Stromal cell of bone marrow (primary cell): ENCODE data around the gene RPS6KL1.

Experiments
- DNase-seq: peaks from one replicate; pipeline ENCODE4 v3.0.0-alpha.2; 2012; ENCODE audit warnings: low read depth

Gene RPS6KL1, protein sequence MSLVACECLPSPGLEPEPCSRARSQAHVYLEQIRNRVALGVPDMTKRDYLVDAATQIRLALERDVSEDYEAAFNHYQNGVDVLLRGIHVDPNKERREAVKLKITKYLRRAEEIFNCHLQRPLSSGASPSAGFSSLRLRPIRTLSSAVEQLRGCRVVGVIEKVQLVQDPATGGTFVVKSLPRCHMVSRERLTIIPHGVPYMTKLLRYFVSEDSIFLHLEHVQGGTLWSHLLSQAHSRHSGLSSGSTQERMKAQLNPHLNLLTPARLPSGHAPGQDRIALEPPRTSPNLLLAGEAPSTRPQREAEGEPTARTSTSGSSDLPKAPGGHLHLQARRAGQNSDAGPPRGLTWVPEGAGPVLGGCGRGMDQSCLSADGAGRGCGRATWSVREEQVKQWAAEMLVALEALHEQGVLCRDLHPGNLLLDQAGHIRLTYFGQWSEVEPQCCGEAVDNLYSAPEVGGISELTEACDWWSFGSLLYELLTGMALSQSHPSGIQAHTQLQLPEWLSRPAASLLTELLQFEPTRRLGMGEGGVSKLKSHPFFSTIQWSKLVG

DNA sequence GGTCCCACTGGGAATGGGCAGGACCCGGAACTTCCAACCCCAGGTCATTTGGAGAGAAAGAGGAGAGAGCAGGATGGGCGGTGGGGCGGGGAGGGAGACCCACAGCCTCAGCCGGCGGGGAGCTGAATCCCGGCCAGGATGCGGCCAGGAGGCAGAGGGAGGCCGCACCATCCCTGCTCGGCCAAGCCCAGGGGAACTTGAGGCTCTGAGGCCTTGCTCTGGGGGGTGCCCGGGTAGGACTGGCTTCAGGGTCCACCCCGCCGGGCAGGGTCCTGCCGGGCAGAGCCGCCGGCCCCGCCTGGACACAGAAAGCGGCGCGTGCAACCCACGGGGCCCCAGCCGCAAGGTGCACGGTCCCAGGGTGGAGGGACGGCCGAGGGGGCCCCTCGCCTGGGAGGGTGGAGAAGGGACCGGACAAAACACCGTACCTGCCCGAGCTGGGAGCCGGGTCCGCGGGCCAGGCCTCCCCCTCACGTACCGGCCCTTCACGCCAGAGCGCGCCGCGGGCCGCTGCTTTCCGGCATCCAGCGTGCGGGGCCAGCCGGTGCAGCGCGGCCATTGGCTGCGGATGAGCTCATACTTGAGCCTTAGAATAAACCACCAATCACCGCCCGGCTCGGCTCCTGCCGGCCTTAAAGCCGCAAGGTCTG, at the start of gene RPS6KL1:
Gene RPS6KL1, minus strand, starts transcription at position 509 of the 650 bp plus-strand sequence. CDS start 1,719 bp downstream, outside the sequence.
- DNase-seq = peak; percentile 44

DNA sequence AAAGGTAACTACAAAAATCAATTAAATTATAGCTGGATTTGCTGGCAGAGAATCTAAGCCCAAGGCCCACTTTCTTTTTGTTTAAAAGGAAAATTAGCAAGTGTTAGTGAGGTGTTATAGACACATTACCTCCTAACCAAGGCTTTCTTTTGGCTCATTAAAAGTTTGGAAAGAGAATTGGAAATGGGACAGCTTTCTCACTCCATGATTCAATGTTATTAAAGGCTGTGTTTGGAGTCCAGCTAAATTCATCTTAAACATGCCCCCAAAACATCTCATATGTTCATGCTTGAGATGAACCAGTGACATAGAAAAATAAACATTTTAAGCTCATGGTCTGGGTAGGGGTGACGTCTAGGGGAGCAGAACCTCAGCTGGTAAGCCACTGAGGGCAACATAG, 45.8 kb upstream of the RPS6KL1 start:
- no peak for DNase-seq

DNA sequence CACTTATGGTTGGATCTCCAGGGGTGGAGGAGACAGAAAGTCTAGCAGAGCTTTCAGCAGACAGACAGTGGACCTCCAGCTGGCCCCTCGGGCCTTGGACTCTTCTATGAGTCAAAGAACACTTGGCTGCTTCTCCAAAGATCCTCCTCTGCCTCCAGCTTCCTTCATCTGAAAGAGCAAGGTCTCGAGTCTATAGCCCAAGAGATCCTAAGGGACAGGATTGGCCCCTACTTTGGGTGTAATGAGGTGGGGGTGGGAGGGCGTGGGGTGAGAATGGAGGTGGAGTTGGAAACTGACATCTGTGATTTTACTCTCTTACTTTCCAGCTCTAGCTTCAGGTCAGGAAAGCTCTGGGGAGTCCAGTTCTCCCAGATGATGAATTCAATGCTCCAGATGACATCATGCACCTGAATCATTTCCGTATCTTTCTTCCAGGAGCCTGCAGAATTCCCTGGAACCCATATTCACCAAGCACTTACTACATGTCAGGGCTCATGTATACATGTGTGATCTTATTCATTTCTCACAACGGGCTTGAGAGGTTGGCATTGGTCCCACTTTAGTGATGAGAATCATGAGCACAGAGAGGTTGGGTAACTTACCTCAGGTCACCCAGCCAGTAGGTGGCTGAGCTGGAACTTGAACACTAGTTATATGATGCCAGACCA, 42.6 kb upstream of the RPS6KL1 start:
- peak; percentile 30 for DNase-seq

DNA sequence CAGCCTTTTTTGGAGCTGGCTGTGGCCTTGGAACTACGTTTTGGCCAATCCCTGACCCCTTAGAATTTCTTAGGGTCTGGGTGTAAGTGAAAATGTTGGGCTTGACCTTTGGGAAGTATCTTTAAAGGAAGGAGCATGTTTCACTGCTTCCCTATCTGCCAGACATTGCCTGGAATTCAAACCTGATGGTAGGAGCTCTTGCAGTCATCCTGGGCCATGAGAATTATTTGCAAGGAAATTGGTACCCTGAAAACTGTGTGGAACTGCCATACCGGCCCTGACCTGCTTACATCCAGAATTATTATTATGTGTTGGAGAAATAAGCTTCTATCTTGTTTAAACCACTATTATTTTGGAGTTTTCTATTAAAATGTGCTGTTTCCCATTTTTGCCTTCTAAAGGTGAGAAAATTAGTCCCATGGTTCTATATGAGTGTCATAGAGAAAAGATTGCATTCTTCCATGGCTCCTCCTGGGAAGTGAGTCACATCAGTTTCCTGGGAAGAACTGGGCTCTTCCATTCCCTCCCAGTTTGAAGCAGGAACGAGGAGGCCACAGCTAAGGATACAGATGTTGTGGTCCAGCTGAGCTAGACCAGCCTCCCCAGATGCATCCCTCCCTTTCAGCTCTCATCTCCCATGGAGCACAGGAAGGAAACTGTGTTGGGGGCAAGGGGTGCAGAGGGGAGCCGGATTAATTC, 41.9 kb upstream of the RPS6KL1 start:
- peak; percentile 29 for DNase-seq

DNA sequence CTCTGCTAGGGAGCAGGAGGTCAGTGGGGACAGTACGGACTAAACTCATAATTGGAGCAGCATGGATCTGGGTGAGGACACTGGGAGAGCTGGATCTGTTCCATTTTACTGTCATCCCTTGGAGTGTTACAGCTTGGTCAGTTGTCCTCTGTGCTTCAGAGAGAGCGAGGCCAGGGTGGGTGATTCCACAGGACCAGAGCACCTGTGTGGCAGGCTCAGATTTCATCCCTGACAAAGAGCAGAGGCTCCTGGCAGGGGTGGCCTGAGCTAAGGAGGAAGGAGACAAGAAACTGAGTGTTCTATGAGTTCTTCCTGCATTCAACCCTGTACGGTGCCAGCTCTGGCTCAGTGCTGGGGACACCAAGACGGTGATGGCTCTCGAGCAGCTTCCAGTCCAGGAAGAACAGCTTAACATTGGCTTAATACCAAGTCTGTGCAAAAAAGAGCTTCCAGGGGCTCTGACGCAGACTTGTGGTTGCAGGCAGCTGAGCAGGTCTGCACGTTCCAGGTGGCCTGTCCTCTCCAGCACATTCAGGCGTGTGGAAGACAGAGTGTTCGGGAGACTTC, 40.7 kb upstream of the RPS6KL1 start:
- no peak for DNase-seq

DNA sequence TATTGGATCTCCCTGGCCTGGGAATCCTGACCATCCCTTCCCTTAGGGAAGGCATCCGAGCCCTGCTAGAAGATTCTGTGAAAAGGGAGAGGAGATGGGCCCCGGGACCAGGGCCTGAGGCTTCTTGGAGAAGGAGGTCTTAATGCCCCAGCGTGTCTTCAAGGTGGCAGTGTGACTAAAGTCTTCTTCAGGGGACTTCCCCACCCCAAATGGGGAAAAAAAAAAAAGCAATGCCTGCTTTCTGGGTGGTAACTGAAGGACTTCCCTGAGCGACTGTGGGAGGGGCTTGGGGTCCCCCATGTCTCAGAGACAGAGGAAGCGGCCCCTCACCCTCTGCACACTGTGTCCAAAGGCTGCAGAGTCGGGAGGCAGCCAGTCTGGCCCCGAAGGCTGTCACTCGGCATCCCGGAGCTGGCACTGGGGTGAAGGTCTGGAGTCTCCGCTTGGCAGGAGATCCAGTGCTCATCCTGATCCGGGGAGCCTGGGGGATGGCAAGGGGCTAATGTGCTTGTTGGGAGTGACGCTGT, 40.2 kb upstream of the RPS6KL1 start:
- no peak for DNase-seq

DNA sequence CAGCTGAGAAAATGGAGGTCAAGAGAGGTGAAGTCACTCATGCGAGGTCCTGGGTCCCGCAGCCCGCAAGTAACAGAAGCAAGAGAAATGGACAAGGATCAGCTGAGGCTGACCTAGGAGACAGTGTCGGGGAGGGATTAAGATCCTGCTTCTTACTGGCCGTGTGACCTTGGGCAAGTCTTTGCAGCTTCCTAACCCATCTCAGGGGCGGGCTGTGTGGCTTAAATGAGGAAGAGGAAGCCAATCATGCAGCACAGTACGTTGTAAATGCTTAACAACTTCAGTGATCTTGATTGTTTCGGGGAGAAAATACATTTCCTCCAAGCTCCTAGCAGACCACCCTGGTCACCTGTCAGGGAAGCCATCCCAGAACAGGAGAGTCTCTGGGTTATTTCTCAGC, 39.4 kb upstream of the RPS6KL1 start:
- DNase-seq = no peak

DNA sequence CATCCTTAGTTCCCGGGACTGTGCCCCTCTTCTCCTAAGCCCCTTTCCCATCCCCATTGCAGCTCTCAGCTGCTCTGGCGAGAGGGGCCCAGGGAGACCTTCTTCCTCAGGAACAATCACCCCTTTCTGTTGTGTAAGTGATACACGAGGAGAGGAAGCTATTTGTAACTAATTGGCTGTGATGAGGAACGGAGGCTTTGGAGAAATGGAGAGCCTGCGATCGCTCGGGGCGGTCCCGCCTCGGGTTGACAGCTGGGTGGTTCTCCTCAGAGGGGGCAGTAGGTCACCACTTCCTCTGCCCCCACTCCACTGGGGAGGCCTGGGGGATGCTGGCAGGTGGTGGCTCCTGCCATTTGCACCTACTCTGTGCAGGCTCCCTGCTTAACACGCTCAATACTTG, 39.0 kb upstream of the RPS6KL1 start:
- DNase-seq = no peak

DNA sequence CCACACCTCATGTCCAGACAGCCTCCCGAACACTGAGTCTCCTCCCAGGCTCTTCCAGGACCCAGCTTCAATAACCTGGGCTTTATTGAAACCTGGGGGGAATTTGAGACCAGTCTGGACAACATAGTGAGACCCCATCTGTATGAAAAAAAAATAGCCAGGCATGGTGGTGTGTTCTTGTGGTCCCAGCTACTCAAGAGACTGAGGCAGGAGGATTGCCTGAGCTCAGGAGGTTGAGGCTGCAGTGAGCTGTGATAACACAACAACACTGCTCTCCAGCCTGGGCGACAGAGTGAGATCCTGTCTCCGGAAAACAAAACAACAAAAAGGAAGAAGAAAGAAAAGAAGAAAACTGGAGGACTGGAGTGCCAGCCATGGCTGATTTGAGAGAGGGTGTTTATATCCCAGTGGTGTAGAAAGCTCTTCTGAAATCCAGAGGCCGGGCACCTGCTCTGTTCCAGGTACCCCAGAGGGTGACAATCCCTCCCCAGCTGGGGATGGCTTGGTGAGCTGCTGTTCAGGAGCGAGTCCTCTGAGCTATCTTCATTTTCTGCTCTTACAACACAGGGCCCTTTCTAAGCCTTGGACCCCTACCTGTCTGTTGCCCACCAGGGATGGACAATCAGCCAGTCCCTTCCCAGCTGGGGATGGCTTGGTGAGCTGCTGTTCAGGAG, 38.3 kb upstream of the RPS6KL1 start:
- no peak for DNase-seq

DNA sequence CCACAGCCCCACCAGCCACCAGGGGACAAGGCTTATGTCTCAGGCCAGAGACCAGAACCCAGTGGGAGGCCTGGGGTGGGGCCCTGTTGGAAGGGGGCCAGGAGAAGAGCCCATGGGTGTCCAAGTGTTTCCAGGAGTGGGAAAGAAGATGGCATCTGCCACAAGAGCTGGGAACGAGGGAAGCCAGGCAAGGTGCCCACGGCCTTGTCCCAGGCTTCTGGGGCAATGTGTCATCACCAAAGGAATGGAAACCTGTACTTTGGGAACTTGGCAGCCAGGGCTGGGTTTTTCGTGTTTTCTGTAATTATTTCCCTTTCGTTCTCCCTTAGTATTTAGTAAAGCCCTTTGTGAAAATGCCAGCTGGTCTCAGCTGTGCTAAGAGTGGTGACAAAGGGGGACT, 37.7 kb upstream of the RPS6KL1 start:
- no peak for DNase-seq

DNA sequence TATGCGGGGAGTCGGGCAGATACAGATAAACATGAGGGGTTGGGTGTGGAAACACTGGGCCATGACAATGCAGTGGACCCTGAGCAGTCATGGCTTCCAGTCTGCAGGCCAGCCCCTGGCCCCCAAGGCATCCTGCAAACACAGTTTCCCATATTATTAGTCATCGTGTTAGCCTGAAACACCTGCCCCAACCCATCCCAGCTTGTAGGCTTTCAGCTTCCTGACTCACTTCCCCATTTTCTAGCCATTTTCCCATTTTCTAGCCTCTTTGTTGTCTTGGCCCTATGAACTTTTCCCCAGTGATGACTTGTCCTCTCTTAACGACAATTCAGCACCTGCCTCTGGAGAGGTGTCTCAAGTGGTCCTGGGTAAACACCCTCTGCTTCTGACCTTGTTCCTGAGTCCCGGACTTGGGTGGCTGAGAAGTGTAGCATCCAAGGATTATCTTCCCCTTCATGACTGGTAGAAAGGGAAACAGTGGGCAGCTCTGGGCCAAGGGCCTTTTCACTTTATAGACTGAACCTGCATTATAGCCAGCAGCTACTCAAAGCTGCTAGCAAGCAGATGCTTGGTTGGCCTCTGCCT, 36.6 kb upstream of the RPS6KL1 start:
- no peak for DNase-seq

DNA sequence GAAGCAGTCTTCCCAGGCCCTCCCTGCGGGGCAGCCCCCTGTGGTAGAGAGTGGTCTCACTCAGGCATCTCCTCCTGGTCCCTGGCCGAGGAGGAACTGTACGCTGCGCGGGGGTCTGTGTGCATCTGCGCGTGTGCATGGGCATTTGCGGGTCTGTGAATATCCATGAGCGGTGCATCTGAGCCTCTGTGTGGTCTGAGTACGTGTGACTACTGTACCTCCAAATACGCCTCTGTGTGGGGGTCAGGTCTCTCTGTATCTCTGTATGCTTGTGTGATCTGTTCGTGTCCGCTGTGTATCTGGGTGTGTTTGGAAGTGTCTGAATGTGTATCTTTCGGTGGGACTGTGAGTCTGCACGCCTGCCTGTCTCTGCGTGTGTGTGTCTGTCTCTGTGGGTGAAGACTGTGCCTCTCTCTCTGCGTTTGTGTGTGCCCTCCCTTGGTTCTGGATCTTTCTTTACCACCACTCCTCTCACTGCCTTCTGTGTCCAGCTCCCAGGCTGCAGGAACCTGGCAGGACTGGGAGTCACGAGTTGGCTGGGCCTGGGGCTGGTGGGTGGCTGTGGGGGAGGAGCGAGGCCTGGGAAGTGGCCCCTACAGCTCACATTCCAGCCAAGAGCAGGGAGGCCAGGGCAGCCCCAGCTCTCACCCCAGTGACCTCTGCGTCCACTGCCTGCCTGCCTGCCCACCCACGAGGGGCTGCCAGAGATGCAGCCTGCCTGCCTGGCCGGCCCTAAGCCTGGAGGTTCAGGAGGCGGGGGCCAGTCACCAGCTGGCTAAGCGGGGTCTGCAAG, 33.4 kb upstream of the RPS6KL1 start:
- DNase-seq = no peak

DNA sequence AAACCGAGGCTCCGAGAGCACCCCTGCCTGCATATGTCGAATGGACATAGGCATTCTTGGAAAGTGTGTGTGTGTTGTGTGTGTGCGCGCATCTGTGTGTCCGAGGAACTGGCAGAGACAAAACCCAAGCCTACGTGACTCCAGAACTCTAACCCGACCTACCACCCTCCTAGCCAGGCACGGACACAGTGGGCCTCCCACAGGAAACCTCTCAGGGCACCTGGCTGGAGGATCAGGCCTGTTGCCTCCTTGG, 32.9 kb upstream of the RPS6KL1 start:
- no peak for DNase-seq

DNA sequence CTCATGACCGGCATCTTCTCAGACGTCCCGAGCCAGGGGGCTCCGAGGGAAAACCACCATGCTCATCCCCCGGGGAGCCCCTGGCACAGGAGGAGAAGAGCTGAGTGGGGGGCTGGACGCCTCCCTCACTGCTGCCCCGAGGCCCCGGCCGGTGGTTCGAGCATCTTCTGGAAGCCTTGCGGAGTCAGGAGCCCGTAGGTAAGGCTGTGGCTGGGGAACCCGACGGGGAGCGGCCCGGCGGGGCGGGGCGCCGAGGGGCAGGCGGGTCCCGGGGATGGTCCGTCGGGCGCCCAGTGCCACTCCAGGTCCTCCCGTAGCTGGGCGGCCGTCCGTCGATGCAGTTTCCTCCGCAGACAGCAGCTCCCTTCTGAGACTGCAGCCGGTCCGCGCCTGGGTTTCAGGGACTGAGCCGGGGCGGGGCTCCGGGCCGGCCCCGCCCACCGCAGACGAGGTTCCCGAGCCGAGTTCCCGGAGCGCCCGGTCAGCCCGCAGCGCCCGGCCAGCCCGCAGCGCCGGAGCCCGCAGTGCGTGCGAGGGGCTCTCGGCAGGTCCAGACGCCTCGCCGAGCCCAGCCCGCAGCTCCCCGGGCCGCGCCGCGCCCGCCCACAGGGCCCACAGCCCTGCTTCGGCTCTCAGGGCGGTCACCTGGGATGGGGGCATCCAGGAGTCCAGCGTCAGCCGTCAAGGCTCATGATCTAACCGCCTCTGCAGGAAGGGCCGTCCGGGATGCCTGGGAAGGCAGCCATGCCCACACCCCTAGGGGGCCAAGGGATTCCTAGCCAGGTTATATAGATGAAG, 32.4 kb upstream of the RPS6KL1 start, which contains the start of gene PGF:
Gene PGF, minus strand, starts transcription at position 369 of the 798 bp plus-strand sequence. Its CDS starts 355 bp downstream, at position 14.
- no peak for DNase-seq

DNA sequence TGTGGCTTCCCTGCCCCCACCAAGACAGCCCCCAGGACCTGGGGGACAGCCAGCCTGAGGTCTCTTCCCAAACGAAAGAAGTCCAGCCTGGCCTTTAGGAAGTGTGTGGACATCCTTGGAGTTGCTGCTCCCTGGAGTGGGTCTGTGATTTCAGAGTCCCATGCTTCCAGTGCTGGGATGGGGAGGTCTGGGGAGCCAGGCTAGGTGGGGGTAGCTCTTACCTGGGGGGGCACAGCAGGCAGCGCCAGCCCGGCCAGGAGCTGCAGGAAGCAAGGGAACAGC, 31.8 kb upstream of the RPS6KL1 start:
- DNase-seq = no peak

DNA sequence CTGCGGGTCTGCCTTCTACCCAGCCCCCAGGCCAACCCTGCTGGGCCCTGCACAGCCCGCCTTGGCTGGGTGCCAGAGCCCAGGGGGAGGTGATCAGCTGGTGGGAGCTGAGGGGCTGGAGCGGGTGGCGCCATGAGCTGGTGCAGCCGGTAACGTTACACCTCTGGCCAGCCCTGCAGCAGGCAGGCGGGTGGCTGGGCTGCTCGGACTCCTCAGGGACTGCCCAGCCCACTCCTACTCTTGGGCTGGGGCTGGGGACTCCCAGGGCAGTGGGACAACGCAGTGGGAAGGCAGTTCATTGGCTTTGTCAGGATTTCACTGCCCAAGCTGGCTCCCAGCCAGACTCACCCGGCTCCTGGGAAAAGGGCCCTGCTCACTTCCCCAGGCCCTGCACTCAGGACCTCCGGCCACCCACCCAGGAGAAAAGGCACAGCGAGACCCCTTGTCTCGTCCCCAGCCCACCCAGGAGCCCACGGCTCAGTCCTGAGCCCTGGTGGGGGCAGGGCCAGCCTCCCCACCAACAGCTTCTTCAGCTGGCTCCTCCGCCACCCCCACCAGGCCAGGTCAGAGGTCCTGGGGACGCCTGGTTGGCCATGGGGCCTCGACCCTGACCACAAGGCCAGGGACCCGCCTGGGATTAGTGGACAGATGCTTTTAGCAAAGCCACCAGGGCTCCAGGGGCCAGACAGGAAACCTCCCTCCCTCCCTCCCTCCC, 31.3 kb upstream of the RPS6KL1 start:
- no peak for DNase-seq

DNA sequence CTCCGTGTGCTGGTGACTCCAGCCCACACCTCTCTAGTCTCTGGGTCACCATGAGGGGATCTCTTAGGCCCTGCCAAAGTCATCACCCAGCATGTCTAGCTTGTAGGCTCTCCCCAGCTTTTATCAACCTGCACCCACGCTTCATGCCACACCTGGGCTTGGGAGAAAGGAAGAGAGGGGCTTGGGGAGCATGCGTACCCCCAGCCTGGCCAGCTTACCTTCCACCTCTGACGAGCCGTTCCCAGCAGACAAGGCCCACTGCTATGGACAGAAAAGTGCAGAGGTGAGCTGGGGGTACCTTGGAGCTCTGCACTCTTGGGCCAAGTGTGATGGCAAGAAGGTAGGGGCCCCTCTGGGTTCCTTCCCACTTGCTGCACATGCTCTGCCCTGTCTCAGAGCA, 30.6 kb upstream of the RPS6KL1 start:
- no peak for DNase-seq

DNA sequence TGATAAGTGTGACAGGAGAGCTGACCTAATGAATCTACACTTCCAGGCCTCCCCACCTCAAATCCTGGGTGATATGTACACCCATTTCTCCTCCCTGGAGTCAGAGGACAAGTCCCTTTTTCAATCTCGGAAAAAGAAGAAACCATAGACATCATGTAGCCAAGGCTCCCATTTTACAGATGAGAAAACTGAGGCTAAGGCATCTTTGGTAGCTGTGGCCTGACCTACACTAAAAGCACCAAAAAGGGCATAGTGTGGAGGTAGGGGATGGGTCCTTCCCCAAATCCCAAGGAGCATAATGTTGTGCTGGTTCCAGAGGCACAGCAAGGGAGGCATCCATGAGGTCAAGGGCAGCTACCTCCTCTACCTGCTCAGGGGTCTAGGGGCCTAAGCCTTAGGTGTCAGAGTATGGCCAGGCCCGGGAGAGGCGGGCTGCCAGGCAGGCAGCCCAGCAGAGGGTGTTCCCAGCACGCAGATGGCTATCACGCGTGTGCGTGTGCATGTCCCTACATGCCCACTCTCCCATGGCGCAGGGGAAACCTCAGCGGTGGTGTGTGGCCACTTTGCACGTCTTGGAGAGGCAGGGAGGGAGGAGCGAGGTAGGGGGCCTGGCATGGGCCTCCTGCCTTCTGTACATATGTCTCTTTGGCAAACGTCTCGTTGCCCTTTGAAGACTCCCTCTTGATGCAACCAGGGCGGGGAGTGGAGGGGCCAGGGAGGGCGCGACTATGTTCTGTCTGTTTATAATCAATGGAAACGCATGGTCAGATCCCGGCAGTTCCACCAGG, 29.8 kb upstream of the RPS6KL1 start:
- DNase-seq = no peak
